ENCODE data around the gene VCAM1. TPM values are rescaled to one million over a fixed set of nuclear protein-coding genes. Genes with fewer than 3 reads are reported as not detected.
A peak's percentile ranks its signal among the peaks of the same experiment; 100 is the strongest.

The VCAM1 gene
- total and polyA plus RNA-seq, 9 of the 15 experiments (the other 6 are each of a cell fraction or from before 2014, with no cell fraction given): 0.04 to 0.13 TPM; not detected in 7

- TF ChIP-seq TCF15 (CRISPR knock-in tag; IDR thresholded peaks at IDR 0.05) (no peak), ZNF77 (CRISPR knock-in tag; IDR thresholded peaks at IDR 0.05) (no peak), KLF6 (CRISPR knock-in tag; IDR thresholded peaks at IDR 0.05; ENCODE audit: borderline replicate concordance) (no peak), ZNF175 (CRISPR knock-in tag; IDR thresholded peaks at IDR 0.05; ENCODE audit: low read depth) (no peak), CHD2 (IDR thresholded peaks at IDR 0.05; ENCODE audit: low read depth, low read length) (no peak), BCL6 (CRISPR knock-in tag; IDR thresholded peaks at IDR 0.05) (no peak), SMAD3 (CRISPR knock-in tag; conservative IDR thresholded peaks at IDR 0.05) (no peak), SNRNP70 (optimal IDR thresholded peaks at IDR 0.05; ENCODE audit: low read depth, low read length) (no peak), ZNF830 (CRISPR knock-in tag; IDR thresholded peaks at IDR 0.05) (no peak), RCOR1 (IDR thresholded peaks at IDR 0.05; ENCODE audit: borderline replicate concordance in 1 of 2, low read depth in 2 of 2, low read length in 2 of 2) (peak; percentile 73 to 80), ILK (tag; IDR thresholded peaks at IDR 0.05; ENCODE audit: borderline replicate concordance, low read depth) (no peak), MEF2A (IDR thresholded peaks at IDR 0.05; ENCODE audit: control insufficient read depth, low read depth, low read length) (no peak), SUPT5H (IDR thresholded peaks at IDR 0.05) (no peak), TAF1 (IDR thresholded peaks at IDR 0.05; ENCODE audit: control insufficient read depth, extremely low read depth, insufficient read depth, low read length, severe bottlenecking) (peak; percentile 51), VEZF1 (CRISPR knock-in tag; IDR thresholded peaks at IDR 0.05) (no peak; the same call in 1 of the 2 replicates), ZNF174 (CRISPR knock-in tag; IDR thresholded peaks at IDR 0.05) (no peak)
- TF ChIP-seq, protein P1, sequence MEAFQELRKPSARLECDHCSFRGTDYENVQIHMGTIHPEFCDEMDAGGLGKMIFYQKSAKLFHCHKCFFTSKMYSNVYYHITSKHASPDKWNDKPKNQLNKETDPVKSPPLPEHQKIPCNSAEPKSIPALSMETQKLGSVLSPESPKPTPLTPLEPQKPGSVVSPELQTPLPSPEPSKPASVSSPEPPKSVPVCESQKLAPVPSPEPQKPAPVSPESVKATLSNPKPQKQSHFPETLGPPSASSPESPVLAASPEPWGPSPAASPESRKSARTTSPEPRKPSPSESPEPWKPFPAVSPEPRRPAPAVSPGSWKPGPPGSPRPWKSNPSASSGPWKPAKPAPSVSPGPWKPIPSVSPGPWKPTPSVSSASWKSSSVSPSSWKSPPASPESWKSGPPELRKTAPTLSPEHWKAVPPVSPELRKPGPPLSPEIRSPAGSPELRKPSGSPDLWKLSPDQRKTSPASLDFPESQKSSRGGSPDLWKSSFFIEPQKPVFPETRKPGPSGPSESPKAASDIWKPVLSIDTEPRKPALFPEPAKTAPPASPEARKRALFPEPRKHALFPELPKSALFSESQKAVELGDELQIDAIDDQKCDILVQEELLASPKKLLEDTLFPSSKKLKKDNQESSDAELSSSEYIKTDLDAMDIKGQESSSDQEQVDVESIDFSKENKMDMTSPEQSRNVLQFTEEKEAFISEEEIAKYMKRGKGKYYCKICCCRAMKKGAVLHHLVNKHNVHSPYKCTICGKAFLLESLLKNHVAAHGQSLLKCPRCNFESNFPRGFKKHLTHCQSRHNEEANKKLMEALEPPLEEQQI (IDR thresholded peaks at IDR 0.05): peak; percentile 83
- TF ChIP-seq, protein P2, sequence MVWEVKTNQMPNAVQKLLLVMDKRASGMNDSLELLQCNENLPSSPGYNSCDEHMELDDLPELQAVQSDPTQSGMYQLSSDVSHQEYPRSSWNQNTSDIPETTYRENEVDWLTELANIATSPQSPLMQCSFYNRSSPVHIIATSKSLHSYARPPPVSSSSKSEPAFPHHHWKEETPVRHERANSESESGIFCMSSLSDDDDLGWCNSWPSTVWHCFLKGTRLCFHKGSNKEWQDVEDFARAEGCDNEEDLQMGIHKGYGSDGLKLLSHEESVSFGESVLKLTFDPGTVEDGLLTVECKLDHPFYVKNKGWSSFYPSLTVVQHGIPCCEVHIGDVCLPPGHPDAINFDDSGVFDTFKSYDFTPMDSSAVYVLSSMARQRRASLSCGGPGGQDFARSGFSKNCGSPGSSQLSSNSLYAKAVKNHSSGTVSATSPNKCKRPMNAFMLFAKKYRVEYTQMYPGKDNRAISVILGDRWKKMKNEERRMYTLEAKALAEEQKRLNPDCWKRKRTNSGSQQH (CRISPR knock-in tag; IDR thresholded peaks at IDR 0.05): no peak
- TF ChIP-seq, protein P3, sequence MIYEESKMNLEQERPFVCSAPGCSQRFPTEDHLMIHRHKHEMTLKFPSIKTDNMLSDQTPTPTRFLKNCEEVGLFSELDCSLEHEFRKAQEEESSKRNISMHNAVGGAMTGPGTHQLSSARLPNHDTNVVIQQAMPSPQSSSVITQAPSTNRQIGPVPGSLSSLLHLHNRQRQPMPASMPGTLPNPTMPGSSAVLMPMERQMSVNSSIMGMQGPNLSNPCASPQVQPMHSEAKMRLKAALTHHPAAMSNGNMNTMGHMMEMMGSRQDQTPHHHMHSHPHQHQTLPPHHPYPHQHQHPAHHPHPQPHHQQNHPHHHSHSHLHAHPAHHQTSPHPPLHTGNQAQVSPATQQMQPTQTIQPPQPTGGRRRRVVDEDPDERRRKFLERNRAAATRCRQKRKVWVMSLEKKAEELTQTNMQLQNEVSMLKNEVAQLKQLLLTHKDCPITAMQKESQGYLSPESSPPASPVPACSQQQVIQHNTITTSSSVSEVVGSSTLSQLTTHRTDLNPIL (CRISPR knock-in tag; IDR thresholded peaks at IDR 0.05): no peak
- TF ChIP-seq, protein P4, sequence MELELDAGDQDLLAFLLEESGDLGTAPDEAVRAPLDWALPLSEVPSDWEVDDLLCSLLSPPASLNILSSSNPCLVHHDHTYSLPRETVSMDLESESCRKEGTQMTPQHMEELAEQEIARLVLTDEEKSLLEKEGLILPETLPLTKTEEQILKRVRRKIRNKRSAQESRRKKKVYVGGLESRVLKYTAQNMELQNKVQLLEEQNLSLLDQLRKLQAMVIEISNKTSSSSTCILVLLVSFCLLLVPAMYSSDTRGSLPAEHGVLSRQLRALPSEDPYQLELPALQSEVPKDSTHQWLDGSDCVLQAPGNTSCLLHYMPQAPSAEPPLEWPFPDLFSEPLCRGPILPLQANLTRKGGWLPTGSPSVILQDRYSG (tag; conservative IDR thresholded peaks at IDR 0.05; ENCODE audit: low read depth): no peak
Observed at GRCh38 chr1:100785470-100786052, 66.0 kb downstream of the VCAM1 start (continued).

Data from K562 (cell line).